ENCODE data around the gene KCTD10.

Gene KCTD10

GRCh38 chr12:109467978-109468676, 9.0 kb downstream of the KCTD10 start:
- no peak for DNase-seq

GRCh38 chr12:109466821-109467220, 10.3 kb downstream of the KCTD10 start:
- no peak for DNase-seq

GRCh38 chr12:109466305-109466704, 10.8 kb downstream of the KCTD10 start:
- DNase-seq: no peak

GRCh38 chr12:109464642-109465351, 12.3 kb downstream of the KCTD10 start:
- DNase-seq: no peak

- DNase-seq: no peak
These were observed 13.3 kb downstream of the KCTD10 start for GRCh38 chr12:109463756-109464155.

GRCh38 chr12:109462868-109463692, 14.0 kb downstream of the KCTD10 start:
- no peak for DNase-seq

GRCh38 chr12:109461846-109462756, 15.0 kb downstream of the KCTD10 start:
- no peak for DNase-seq

GRCh38 chr12:109461049-109461845, 15.9 kb downstream of the KCTD10 start:
- no peak for DNase-seq

GRCh38 chr12:109460538-109460937, 16.6 kb downstream of the KCTD10 start:
- no peak for DNase-seq

- no peak for DNase-seq
These were observed 17.9 kb downstream of the KCTD10 start for GRCh38 chr12:109459247-109459646.

GRCh38 chr12:109458771-109459208, 18.3 kb downstream of the KCTD10 start:
- no peak for DNase-seq

GRCh38 chr12:109458086-109458485, 19.0 kb downstream of the KCTD10 start:
- no peak for DNase-seq

GRCh38 chr12:109455706-109456105, 21.4 kb downstream of the KCTD10 start:
- DNase-seq: no peak

GRCh38 chr12:109452489-109452888, 24.6 kb downstream of the KCTD10 start:
- DNase-seq: no peak

- no peak for DNase-seq
These were observed 25.7 kb downstream of the KCTD10 start for GRCh38 chr12:109451400-109451799.

- DNase-seq: no peak
These were observed 26.1 kb downstream of the KCTD10 start for GRCh38 chr12:109450980-109451379.

GRCh38 chr12:109449845-109450532, 27.1 kb downstream of the KCTD10 start:
- no peak for DNase-seq

GRCh38 chr12:109448707-109449390, 28.3 kb downstream of the KCTD10 start:
- no peak for DNase-seq

- DNase-seq: no peak
These were observed 28.8 kb downstream of the KCTD10 start for GRCh38 chr12:109448272-109448671.

- DNase-seq: no peak
These were observed 29.6 kb downstream of the KCTD10 start for GRCh38 chr12:109447482-109447881.

Data from stimulated activated CD4-positive, alpha-beta T cell treated with anti-CD3 and anti-CD28 coated beads, Interleukin-4, amount 100 ng/mL, for 24 hours (primary cell).